ENCODE results near the gene MGAT4A.
"Not testable (repeated sequence)": the region's sequence is repeated elsewhere in the genome, so short reads cannot be mapped to it uniquely, and the experiment has no call there.

Gene MGAT4A

GRCh38 chr2:98759338-98759737 is 28.4 kb upstream of the MGAT4A start:
- no peak for DNase-seq

GRCh38 chr2:98757904-98758421 is 27.0 kb upstream of the MGAT4A start:
- DNase-seq: no peak

DNA sequence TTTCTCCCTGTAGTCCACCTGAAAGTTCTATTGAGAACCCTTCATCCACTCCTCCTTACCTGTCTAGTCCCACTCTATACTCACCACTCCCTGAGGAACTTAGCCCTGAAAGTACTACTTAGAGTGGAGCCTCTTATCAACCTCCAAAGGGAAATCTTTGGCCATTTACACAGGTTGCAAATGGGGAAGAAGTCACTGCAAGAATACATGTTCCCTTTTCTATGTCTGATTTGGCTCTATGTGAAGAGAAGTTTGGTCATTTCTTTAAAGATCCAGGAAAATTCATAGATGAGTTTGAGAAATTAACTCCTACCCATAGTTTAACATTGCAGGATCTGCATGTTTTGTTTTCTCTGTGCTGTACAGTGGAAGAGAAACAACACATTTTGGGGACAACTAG is 22.9 kb upstream of the MGAT4A start:
- DNase-seq: no peak

DNA sequence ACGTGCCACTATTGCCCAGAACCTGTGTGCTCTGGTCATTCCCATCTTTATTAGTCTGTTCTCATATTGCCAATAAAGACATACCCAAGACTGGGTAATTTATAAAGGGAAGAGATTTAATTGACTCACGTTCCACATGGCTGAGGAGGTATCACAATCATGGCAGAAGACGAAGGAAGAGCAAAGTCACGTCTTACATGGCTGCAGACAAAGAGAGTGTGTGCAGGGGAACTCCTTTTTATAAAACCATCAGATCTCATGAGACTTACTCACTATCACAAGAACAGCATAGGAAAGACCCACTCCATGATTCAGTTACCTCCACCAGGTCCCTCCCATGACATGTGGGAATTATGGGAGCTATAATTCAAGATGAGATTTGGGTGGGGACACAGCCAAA is 21.8 kb upstream of the MGAT4A start:
- DNase-seq: not testable (repeated sequence)

DNA sequence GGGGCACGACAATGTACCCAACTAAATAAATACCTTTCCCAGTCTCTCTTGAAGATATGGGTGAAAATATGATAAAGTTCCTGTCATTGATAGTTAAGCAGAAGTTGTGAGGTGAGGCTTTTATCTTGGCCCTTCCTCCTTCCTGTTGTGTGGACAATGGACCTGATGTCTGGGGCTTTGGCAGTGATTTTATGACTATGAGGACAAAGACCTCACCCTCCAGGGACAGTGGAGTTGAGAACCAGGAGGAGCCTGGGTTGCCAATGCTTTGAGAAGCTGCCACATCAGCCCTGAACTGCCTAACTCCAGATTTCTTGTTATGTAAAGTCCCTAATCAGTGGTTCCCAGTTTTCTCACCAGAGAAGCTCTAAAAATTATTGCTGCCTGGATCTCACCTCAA is 20.8 kb upstream of the MGAT4A start:
- no peak for DNase-seq

GRCh38 chr2:98750593-98751282 is 19.8 kb upstream of the MGAT4A start:
- DNase-seq: no peak

DNA sequence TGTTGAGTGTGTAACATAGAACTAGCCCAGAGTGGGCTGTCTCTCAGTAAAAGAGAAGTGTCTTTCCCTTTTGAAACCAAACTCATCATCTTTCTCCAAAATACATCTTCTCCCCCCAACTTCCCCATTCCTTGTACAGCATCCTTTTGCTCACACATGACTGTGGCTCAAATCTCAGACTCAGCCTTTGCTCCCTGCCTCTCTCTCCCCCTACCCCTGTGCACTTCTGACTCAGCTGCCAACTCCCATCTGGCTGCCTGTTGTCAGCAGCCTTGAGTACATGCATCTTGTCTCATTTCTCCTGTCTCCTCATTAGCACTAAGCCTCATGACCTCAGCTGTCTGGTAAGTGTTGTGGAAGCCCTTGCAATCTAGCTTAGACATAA is 18.1 kb upstream of the MGAT4A start:
- DNase-seq: no peak

- no peak for DNase-seq
These were observed 17.5 kb upstream of the MGAT4A start for GRCh38 chr2:98748292-98749065.

- DNase-seq: no peak
These were observed 17.0 kb upstream of the MGAT4A start for GRCh38 chr2:98747888-98748287.

GRCh38 chr2:98746426-98746825 is 15.5 kb upstream of the MGAT4A start:
- DNase-seq: no peak

GRCh38 chr2:98744595-98744994 is 13.7 kb upstream of the MGAT4A start:
- DNase-seq: no peak

DNA sequence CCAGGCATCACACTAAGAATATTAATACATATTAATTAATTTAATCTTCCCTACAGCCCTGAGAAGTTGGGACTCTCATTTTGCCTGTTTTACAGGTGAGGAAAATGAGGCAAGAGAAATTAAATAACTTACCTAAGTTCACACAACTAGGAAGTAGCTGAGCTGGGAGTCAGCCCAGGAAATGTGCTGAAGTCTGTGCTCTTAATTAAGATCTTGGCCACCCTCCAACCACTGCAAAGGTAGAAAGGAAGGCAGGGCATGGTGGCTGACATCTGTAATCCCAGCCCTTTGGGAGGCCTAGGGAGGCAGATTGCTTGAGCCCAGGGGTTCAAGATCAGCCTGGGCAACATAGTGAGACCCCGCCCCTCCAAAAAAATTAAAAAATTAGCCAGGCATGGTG is 12.9 kb upstream of the MGAT4A start:
- DNase-seq: no peak

DNA sequence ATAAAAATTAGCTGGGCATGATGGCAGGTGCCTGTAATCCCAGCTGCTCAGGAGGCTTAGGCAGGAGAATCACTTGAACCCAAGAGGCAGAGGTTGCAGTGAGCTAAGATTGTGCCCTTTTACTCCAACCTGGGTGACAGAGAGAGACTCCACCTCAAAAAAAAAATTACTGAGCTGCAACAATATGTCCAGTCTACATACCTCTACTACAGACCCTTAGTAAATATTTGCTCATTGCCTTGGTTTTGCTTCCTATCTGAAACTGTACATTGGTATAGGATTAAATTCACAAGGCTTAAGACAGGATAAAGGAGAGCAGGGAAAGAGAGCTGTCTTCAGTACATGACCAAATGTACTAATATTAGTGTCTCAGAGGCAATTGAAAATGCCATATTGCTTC is 8.1 kb upstream of the MGAT4A start:
- DNase-seq: no peak

GRCh38 chr2:98738304-98738703 is 7.4 kb upstream of the MGAT4A start:
- no peak for DNase-seq

- no peak for DNase-seq
These were observed 6.9 kb upstream of the MGAT4A start for GRCh38 chr2:98737848-98738247.

GRCh38 chr2:98736464-98736889 is 5.5 kb upstream of the MGAT4A start:
- no peak for DNase-seq

GRCh38 chr2:98734823-98735260 is 3.9 kb upstream of the MGAT4A start:
- no peak for DNase-seq

DNA sequence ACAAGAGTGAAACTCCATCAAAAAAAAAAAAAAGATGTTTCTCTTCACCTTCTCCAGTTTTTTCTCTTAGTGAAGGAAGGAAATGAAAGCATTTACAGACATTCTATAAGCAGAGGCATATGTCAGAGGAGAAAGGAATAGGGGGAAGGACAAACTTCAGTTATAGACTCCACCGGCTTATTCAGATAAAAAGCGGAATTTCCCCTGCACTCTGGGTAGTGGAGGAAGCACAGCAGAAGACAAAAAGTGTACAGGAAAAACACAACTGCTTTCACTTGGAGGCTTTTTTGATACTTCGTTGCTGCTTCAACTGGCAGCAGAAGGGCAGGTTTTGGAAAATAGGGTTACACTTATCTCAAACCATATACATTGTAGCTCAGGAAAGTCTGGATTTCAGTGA is 3.2 kb upstream of the MGAT4A start:
- no peak for DNase-seq

DNA sequence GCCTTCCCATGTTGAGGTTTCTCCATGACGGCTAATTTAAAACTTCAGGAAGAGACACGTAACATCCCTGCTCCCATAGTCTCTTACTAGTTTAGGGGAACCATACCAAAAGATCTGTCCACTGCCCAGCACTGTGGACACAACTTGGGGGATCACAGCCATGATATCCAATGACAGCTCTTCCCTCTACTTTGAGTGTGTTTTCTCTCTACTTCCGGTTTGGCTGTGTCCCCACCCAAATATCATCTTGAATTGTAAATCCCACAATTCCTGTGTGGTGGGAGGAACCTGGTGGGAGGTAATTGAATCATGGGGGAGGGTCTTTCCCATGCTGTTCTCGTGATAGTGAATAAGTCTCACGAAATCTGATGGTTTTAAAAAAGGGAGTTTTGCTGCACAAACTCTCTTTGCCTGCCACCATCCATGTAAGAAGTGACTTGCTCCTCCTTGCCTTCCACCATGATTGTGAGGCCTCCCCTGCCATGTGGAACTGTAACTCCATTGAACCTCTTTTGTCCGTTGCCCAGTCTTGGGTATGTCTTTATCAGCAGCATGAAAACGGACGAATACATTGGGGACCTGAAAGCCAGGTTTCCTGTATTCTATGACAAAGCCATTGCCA is 1.6 kb upstream of the MGAT4A start:
- no peak for DNase-seq

DNA sequence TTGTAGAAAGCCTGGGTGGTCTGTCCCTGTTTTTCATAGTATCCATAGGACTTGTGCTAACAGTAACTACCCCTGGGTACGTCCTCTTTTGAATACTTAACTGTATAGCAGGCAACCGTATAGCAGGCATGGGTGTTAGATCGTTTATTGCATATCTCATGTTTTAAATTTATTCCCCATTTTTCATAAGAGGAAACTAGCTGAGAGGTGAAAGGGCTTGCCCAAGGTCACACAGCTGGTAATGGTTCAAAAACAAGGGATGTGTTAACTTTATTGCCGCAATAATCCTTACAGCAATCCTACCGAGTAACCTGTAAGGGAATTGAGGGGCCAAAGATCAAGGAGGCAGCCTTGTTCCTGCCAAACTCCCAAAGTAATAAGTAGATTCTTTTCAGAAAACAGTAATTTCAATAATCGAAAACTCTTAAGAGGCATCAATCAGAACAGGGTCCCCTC is 990 bp upstream of the MGAT4A start:
- no peak for DNase-seq

- no peak for DNase-seq
These were observed 258 bp downstream of the MGAT4A start for GRCh38 chr2:98730707-98731040.

- no peak for DNase-seq
These were observed 752 bp downstream of the MGAT4A start for GRCh38 chr2:98730053-98730706.

DNA sequence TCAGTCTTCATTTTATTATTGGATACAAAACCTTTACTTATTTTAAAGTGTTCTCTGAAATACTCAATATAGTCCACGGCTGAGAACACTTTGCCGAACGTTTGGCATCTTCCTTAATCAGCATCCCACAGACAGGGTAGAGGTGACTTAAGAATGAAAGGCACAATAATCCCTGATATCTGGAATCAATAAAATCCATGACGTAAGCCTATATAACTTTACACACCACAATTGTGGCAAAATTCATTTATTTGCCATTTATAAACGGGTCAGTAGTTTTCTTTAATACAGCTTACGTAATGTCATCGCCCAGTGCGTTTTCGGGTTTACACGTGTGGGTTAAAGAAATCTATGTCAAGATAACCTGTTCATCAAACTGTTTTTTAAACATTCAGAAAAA is 1.3 kb downstream of the MGAT4A start:
- no peak for DNase-seq
